Osteocyte (in vitro differentiated cells): Measurements from ENCODE around the gene SMOC2. TPM values are rescaled to one million over a fixed set of nuclear protein-coding genes. Genes with fewer than 3 reads are reported as not detected.

Experiments used
- DNase-seq: peaks from one replicate; pipeline ENCODE4 v3.0.0; 2021; ENCODE audit warnings: mixed read lengths; ENCODE audit not compliant: unreplicated experiment; ENCODE audit errors: extremely low spot score
- H3K27ac Mint-ChIP-seq: one replicate; pipeline ENCODE4 v1.8.0; 2021; ENCODE audit warnings: mild to moderate bottlenecking, mixed read lengths; ENCODE audit not compliant: unreplicated experiment
- H3K27me3 Mint-ChIP-seq: one replicate; pipeline ENCODE4 v1.8.0; 2021; ENCODE audit warnings: mixed read lengths; ENCODE audit not compliant: unreplicated experiment
- H3K36me3 Mint-ChIP-seq: one replicate; pipeline ENCODE4 v1.8.0; 2021; ENCODE audit warnings: mixed read lengths; ENCODE audit not compliant: unreplicated experiment
- H3K4me1 Mint-ChIP-seq: one replicate; pipeline ENCODE4 v1.8.0; 2021; ENCODE audit warnings: mixed read lengths; ENCODE audit not compliant: unreplicated experiment
- H3K4me3 Mint-ChIP-seq: one replicate; pipeline ENCODE4 v1.8.0; 2021; ENCODE audit warnings: mild to moderate bottlenecking, moderate library complexity, mixed read lengths; ENCODE audit not compliant: unreplicated experiment
- H3K9me3 Mint-ChIP-seq: one replicate; pipeline ENCODE4 v1.8.0; 2021; ENCODE audit warnings: mixed read lengths; ENCODE audit not compliant: unreplicated experiment
- total RNA-seq: library from RNA; stranded (reverse); gene quantifications from 2 replicates; pipeline ENCODE4 v1.2.1, GENCODE V29; 2021
- TF ChIP-seq, protein P1 (sequence below): fragments of 200-600 bp; sonication (generic); IDR thresholded peaks from 2 replicates; pipeline ENCODE4 v1.5.0; 2021; ENCODE audit warnings: antibody characterized with exemption, mild to moderate bottlenecking, moderate library complexity

SMOC2 gene
- total RNA-seq, 1 donor from 2014 or later: 11.6 TPM

DNA sequence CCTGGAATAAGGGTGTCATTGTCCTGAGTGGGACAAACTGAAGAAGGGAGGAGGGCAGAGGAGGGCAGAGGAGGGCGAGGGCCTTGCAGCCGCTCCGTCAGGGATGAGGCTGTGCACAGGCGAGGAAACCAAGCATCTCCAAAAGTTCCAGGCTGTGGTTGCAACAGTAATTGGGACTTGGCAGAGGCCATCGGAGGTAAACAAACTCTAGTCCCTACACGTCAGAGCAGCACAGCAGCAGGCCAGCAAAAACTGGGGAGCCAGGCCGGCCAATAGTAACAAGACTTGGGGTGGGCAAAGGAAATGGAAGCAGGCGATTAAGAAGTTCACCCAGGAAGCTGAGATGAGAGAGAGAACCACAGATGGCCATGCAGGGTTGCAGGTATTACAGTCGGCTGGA, 142.8 kb downstream of the SMOC2 start:
- H3K4me1 Mint-ChIP-seq: peaks cover 9% of the 10 kb centered on the region

DNA sequence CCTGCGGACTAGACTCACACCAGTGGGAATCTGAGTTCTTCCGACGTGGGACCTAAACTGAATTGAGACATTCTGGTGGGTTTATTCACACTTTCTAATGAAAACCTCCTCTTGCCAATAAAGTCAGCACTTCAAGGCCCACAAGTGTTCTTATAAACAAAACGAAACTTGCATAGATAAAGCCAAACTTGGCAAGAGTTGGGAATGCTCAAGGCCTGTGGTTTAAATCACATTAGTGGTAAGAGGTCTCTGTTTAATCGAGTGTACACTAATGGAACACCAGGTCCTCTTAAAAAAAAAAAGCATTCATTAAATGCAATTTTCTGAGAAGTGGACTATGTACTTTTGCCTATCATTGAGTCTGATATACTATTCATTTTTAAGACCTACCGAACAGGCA, 143.3 kb downstream of the SMOC2 start:
- Mint-ChIP-seq H3K36me3 (no peaks in the 10 kb centered on the region), H3K4me1 (peaks cover 5% of the 10 kb centered on the region), H3K27ac (no peak overlapping the region), H3K4me3 (no peak overlapping the region), H3K27me3 (peaks cover 8% of the 10 kb centered on the region), H3K9me3 (no peaks in the 10 kb centered on the region)
- TF ChIP-seq, protein P1, sequence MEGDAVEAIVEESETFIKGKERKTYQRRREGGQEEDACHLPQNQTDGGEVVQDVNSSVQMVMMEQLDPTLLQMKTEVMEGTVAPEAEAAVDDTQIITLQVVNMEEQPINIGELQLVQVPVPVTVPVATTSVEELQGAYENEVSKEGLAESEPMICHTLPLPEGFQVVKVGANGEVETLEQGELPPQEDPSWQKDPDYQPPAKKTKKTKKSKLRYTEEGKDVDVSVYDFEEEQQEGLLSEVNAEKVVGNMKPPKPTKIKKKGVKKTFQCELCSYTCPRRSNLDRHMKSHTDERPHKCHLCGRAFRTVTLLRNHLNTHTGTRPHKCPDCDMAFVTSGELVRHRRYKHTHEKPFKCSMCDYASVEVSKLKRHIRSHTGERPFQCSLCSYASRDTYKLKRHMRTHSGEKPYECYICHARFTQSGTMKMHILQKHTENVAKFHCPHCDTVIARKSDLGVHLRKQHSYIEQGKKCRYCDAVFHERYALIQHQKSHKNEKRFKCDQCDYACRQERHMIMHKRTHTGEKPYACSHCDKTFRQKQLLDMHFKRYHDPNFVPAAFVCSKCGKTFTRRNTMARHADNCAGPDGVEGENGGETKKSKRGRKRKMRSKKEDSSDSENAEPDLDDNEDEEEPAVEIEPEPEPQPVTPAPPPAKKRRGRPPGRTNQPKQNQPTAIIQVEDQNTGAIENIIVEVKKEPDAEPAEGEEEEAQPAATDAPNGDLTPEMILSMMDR: no peak
- DNase-seq: no peak

More for the DNA sequence above, 142.8 kb downstream of the SMOC2 start:
- TF ChIP-seq, protein P1: no peak
- Mint-ChIP-seq H3K4me3 (no peak overlapping the region), H3K36me3 (no peaks in the 10 kb centered on the region), H3K27me3 (peaks cover 8% of the 10 kb centered on the region), H3K27ac (no peak overlapping the region), H3K9me3 (no peaks in the 10 kb centered on the region)
- DNase-seq: peak; percentile 71

DNA sequence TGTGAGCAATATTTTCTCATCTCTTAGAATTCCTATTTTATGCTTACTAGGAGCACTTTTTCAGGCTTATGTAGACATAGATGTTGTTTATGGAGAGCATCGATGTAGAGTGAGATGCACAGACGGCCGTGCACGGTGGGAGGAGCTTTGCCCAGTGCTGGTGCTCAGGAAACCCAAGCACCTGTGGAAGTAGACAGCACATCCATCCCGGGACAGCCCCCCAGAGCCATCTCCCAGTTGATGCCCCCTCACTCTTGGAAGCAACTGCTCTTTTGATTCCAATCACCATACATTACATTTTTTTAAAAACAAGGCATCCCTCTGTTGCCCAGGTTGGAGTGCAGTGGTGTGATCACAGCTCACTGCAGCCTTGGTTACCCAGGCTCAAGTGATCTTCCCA, 143.7 kb downstream of the SMOC2 start:
- TF ChIP-seq, protein P1: no peak
- peak; percentile 65 for DNase-seq
- H3K4me1 Mint-ChIP-seq: peaks cover 1% of the 10 kb centered on the region
- no peaks in the 10 kb centered on the region for H3K36me3 Mint-ChIP-seq
- H3K9me3 Mint-ChIP-seq: no peaks in the 10 kb centered on the region
- no peak overlapping the region for H3K27ac Mint-ChIP-seq
- H3K4me3 Mint-ChIP-seq: no peak overlapping the region
- H3K27me3 Mint-ChIP-seq: peaks cover 8% of the 10 kb centered on the region

DNA sequence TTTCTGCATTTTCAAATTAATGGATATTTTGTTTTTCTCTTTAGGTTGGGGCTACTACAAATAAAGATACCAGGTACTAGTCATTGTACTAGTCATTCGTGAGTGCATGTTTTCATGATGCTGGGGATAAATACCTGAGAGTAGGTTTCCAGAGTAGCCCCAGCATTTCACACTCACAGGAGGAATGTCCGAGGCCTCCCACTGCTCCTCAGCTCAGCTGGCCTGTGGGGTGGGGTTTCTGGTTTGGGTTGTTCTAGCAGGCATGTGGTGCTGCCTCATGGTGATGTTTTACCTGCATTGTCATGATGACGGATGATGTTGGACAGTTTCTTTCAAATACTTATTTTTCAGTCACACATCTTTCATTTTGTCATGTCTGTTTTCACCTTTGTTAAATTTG, 144.5 kb downstream of the SMOC2 start:
- Mint-ChIP-seq H3K27ac (no peak overlapping the region), H3K4me3 (no peak overlapping the region), H3K36me3 (no peaks in the 10 kb centered on the region), H3K9me3 (no peaks in the 10 kb centered on the region), H3K4me1 (no peaks in the 10 kb centered on the region), H3K27me3 (peaks cover 8% of the 10 kb centered on the region)
- TF ChIP-seq, protein P1: no peak
- peak; percentile 51 for DNase-seq

DNA sequence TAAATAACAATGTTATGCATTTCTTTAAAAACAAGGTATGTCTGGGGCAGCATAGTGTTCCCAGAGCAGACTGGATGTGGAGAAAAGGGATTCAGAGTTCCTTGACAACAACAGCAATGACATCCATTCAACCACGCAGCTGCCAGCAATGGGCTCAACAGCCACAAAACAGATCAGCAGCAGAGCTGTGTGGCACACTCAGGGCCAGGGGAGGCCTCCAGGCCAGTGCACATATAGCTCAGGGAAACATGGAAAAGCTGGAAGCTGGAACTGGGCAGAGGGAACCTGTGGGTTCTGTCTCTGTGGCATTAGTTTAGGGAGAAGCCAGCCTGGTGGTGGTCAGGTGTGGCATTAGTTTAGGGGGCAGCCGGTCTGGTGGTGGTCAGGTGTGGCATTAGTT, 148.3 kb downstream of the SMOC2 start:
- Mint-ChIP-seq H3K4me3 (no peak overlapping the region), H3K36me3 (no peaks in the 10 kb centered on the region), H3K27ac (no peak overlapping the region), H3K27me3 (peaks cover 4% of the 10 kb centered on the region), H3K4me1 (no peaks in the 10 kb centered on the region), H3K9me3 (no peaks in the 10 kb centered on the region)
- TF ChIP-seq, protein P1: no peak
- peak; percentile 74 for DNase-seq
